Measurements from ENCODE around the gene ADAMTS10. TPM values are rescaled to one million over a fixed set of nuclear protein-coding genes. Genes with fewer than 3 reads are reported as not detected.

Gene ADAMTS10
- total and polyA plus RNA-seq, 4 experiments from 2014 or later: 0.59 to 67.2 (median 34.1) TPM

GRCh38 chr19:8584965-8585893 is 25.3 kb downstream of the ADAMTS10 start:
- peaks cover 0 to 4% of the 10 kb centered on the region in 2 donors for H3K36me3 Mint-ChIP-seq
- ChIA-PET CTCF (ENCODE audit: partially characterized antibody) (interaction anchor here (1.0 to 5.1 kb wide), 7 partner anchors 11 to 231 kb away, joined by 3 to 30 read pairs (median 5); partner anchors contain the start of gene MARCHF2), POLR2A (ENCODE audit: partially characterized antibody) (no interaction called here)

GRCh38 chr19:8580710-8581281 is 29.7 kb downstream of the ADAMTS10 start:
- Mint-ChIP-seq H3K4me3 (peak overlapping the region in 1 of 8 donors; percentile 21), H3K27ac (peak overlapping the region in 2 of 7 donors; percentile 61 to 70), H3K36me3 (peaks cover 4 to 11% of the 10 kb centered on the region in 2 donors), H3K27me3 (no peaks in the 10 kb centered on the region), H3K9me3 (peaks cover 0 to 2% (median 0%) of the 10 kb centered on the region in 8 donors), H3K4me1 (peaks cover 17 to 45% (median 29%) of the 10 kb centered on the region in 4 donors)
- Histone ChIP-seq H3K9me3 (ENCODE audit: control insufficient read depth in 1 of 2, low read length in 2 of 2) (no peaks in the 10 kb centered on the region), H3K27ac (ENCODE audit: low read depth, low read length) (no peak overlapping the region), H3K4me3 (ENCODE audit: low read length in 2 of 2) (no peak overlapping the region), H3K4me1 (ENCODE audit: insufficient read depth, low read length) (peaks cover 35% of the 10 kb centered on the region), H3K36me3 (ENCODE audit: insufficient read depth, low read length) (no peaks in the 10 kb centered on the region), H3K27me3 (ENCODE audit: insufficient read depth, low read length) (no peaks in the 10 kb centered on the region)
- intact Hi-C loops (cut with micrococcal nuclease): loop anchor here (1.0 to 2.0 kb wide), 4 partner anchors 35 to 226 kb away; partner anchors contain the start of gene MARCHF2
- CTCF ChIA-PET (ENCODE audit: partially characterized antibody): interaction anchor here (0.6 to 8.8 kb wide), 32 partner anchors 7 to 641 kb away, joined by 3 to 179 read pairs (median 8); partner anchors contain the start of genes HNRNPM, MARCHF2, PRAM1 and ZNF414
- POLR2A ChIA-PET (ENCODE audit: partially characterized antibody): interaction anchor here (0.5 to 18.1 kb wide), 11 partner anchors 10 to 260 kb away, joined by 3 to 461 read pairs (median 6); partner anchors contain the start of genes MARCHF2, NDUFA7, RPS28 and ZNF414
- DNase-seq: peak; percentile 79 to 86 (median 83)

More at GRCh38 chr19:8584965-8585893, 25.3 kb downstream of the ADAMTS10 start:
- Histone ChIP-seq H3K9me3 (ENCODE audit: control insufficient read depth in 1 of 2, low read length in 2 of 2) (no peaks in the 10 kb centered on the region), H3K4me1 (ENCODE audit: insufficient read depth, low read length) (peaks cover 10% of the 10 kb centered on the region), H3K4me3 (ENCODE audit: low read length in 2 of 2) (no peak overlapping the region), H3K27me3 (ENCODE audit: insufficient read depth, low read length) (no peaks in the 10 kb centered on the region), H3K27ac (ENCODE audit: low read depth, low read length) (no peak overlapping the region), H3K36me3 (ENCODE audit: insufficient read depth, low read length) (no peaks in the 10 kb centered on the region)
- no peak for DNase-seq
- H3K27me3 Mint-ChIP-seq: no peaks in the 10 kb centered on the region
- peaks cover 2 to 8% (median 4%) of the 10 kb centered on the region in 4 donors for H3K4me1 Mint-ChIP-seq
- H3K9me3 Mint-ChIP-seq: peaks cover 0 to 2% (median 0%) of the 10 kb centered on the region in 8 donors
- no peak overlapping the region for H3K4me3 Mint-ChIP-seq
- no peak overlapping the region for H3K27ac Mint-ChIP-seq
- intact Hi-C loops (cut with micrococcal nuclease): no loop called here

- H3K9me3 Mint-ChIP-seq: peaks cover 0 to 4% (median 0%) of the 10 kb centered on the region in 8 donors
- intact Hi-C loops (cut with micrococcal nuclease): loop anchor here (1.0 kb wide), 2 partner anchors 9 to 91 kb away; no protein-coding TSS in a partner anchor
- peak overlapping the region; percentile 33 to 88 (median 81) for H3K27ac Mint-ChIP-seq
- H3K4me1 ChIP-seq (ENCODE audit: insufficient read depth, low read length): peaks cover 56% of the 10 kb centered on the region
- no peaks in the 10 kb centered on the region for H3K9me3 ChIP-seq (ENCODE audit: control insufficient read depth in 1 of 2, low read length in 2 of 2)
- DNase-seq: peak; percentile 72 to 80 (median 77)
- H3K36me3 ChIP-seq (ENCODE audit: insufficient read depth, low read length): no peaks in the 10 kb centered on the region
- POLR2A ChIA-PET (ENCODE audit: partially characterized antibody): interaction anchor here (0.8 to 18.1 kb wide), 12 partner anchors 11 to 166 kb away, joined by 3 to 461 read pairs (median 16); partner anchors contain the start of genes HNRNPM, MARCHF2 and ZNF414
- peak overlapping the region; percentile 61 to 98 (median 89) for H3K4me3 Mint-ChIP-seq
- H3K27ac ChIP-seq (ENCODE audit: low read depth, low read length): peak overlapping the region; percentile 58
- H3K27me3 ChIP-seq (ENCODE audit: insufficient read depth, low read length): no peaks in the 10 kb centered on the region
- H3K36me3 Mint-ChIP-seq: peaks cover 13 to 23% of the 10 kb centered on the region in 2 donors
- CTCF ChIA-PET (ENCODE audit: partially characterized antibody): interaction anchor here (0.5 to 8.8 kb wide), 42 partner anchors 9 to 313 kb away, joined by 3 to 179 read pairs (median 8); partner anchors contain the start of genes HNRNPM, MARCHF2, PRAM1 and ZNF414
- peaks cover 28 to 65% (median 44%) of the 10 kb centered on the region in 4 donors for H3K4me1 Mint-ChIP-seq
- no peaks in the 10 kb centered on the region for H3K27me3 Mint-ChIP-seq
- H3K4me3 ChIP-seq (ENCODE audit: low read length in 2 of 2): no peak overlapping the region
These were observed 31.8 kb downstream of the ADAMTS10 start for GRCh38 chr19:8578642-8579265.

GRCh38 chr19:8577741-8578140 is 32.8 kb downstream of the ADAMTS10 start:
- Mint-ChIP-seq H3K27ac (peak overlapping the region in 6 of 7 donors; percentile 29 to 99 (median 69)), H3K9me3 (peaks cover 0 to 5% (median 0%) of the 10 kb centered on the region in 8 donors), H3K4me1 (peaks cover 35 to 75% (median 52%) of the 10 kb centered on the region in 4 donors), H3K4me3 (peak overlapping the region; percentile 91 to 99 (median 98)), H3K27me3 (no peaks in the 10 kb centered on the region), H3K36me3 (peaks cover 20 to 26% of the 10 kb centered on the region in 2 donors)
- ChIA-PET CTCF (ENCODE audit: partially characterized antibody) (interaction anchor here (0.5 to 8.8 kb wide), 28 partner anchors 10 to 224 kb away, joined by 3 to 179 read pairs (median 16); partner anchors contain the start of genes HNRNPM, MARCHF2, PRAM1 and ZNF414), POLR2A (ENCODE audit: partially characterized antibody) (interaction anchor here (0.9 to 18.1 kb wide), 11 partner anchors 10 to 165 kb away, joined by 3 to 461 read pairs (median 17); partner anchors contain the start of genes HNRNPM, MARCHF2 and ZNF414)
- H3K4me1 ChIP-seq (ENCODE audit: insufficient read depth, low read length): peaks cover 66% of the 10 kb centered on the region
- intact Hi-C loops (cut with micrococcal nuclease): loop anchor here (1.0 to 2.0 kb wide), 3 partner anchors 8 to 90 kb away; partner anchors contain the start of gene ZNF414
- no peaks in the 10 kb centered on the region for H3K27me3 ChIP-seq (ENCODE audit: insufficient read depth, low read length)
- no peak for DNase-seq
- no peaks in the 10 kb centered on the region for H3K36me3 ChIP-seq (ENCODE audit: insufficient read depth, low read length)
- H3K27ac ChIP-seq (ENCODE audit: low read depth, low read length): peak overlapping the region; percentile 58
- H3K4me3 ChIP-seq (ENCODE audit: low read length in 2 of 2): peak overlapping the region in 1 of 2 donors; percentile 78
- no peaks in the 10 kb centered on the region for H3K9me3 ChIP-seq (ENCODE audit: control insufficient read depth in 1 of 2, low read length in 2 of 2)

- CTCF ChIA-PET (ENCODE audit: partially characterized antibody): interaction anchor here (0.5 to 8.8 kb wide), 21 partner anchors 10 to 224 kb away, joined by 3 to 179 read pairs (median 30); partner anchors contain the start of genes MARCHF2, PRAM1 and ZNF414
- H3K36me3 Mint-ChIP-seq: peaks cover 20 to 25% of the 10 kb centered on the region in 2 donors
- peaks cover 37 to 80% (median 56%) of the 10 kb centered on the region in 4 donors for H3K4me1 Mint-ChIP-seq
- no peaks in the 10 kb centered on the region for H3K27me3 ChIP-seq (ENCODE audit: insufficient read depth, low read length)
- no peaks in the 10 kb centered on the region for H3K9me3 ChIP-seq (ENCODE audit: control insufficient read depth in 1 of 2, low read length in 2 of 2)
- H3K27ac Mint-ChIP-seq: peak within 1 kb of the TSS; percentile 92 to 99 (median 94)
- peaks cover 71% of the 10 kb centered on the region for H3K4me1 ChIP-seq (ENCODE audit: insufficient read depth, low read length)
- no peaks in the 10 kb centered on the region for H3K27me3 Mint-ChIP-seq
- H3K9me3 Mint-ChIP-seq: peaks cover 0 to 5% (median 0%) of the 10 kb centered on the region in 8 donors
- H3K4me3 Mint-ChIP-seq: peak within 1 kb of the TSS; percentile 91 to 99 (median 98)
- H3K36me3 ChIP-seq (ENCODE audit: insufficient read depth, low read length): no peaks in the 10 kb centered on the region
- no peak for DNase-seq
- intact Hi-C loops (cut with micrococcal nuclease): loop anchor here (2.0 kb wide), 1 partner anchor 62 kb away; the partner anchor contains the start of gene ZNF414
- H3K4me3 ChIP-seq (ENCODE audit: low read length in 2 of 2): peak within 1 kb of the TSS; percentile 78 to 93
- peak within 1 kb of the TSS; percentile 58 for H3K27ac ChIP-seq (ENCODE audit: low read depth, low read length)
- POLR2A ChIA-PET (ENCODE audit: partially characterized antibody): interaction anchor here (0.5 to 18.1 kb wide), 16 partner anchors 10 to 164 kb away, joined by 3 to 461 read pairs (median 7); partner anchors contain the start of genes HNRNPM, MARCHF2 and ZNF414
These were observed 33.3 kb downstream of the ADAMTS10 start, which contains the start of gene MYO1F for GRCh38 chr19:8577247-8577646. TSS of gene MYO1F (minus strand) at chr19:8577442. CDS start at chr19:8577309, 133 bp downstream.
